SU-DHL-6 (cell line): ENCODE measurements around the gene FUOM.

Experiments used
- CTCF ChIP-seq: fragments of 200-600 bp; sonication (generic); IDR thresholded peaks from one replicate; pipeline ENCODE4 v1.5.1; 2017; ENCODE audit warnings: antibody characterized with exemption, mild to moderate bottlenecking, low read length, moderate library complexity; ENCODE audit not compliant: insufficient read depth, poor library complexity, severe bottlenecking
- EZH2phosphoT487 ChIP-seq: fragments of 200-600 bp; sonication (generic), shearing (Covaris generic); conservative IDR thresholded peaks from 2 replicates; pipeline ENCODE4 v1.6.1; 2018; ENCODE audit warnings: mild to moderate bottlenecking, antibody characterized with exemption, low read length, moderate library complexity, mixed read lengths

- TF ChIP-seq CTCF (no peak), EZH2phosphoT487 (no peak)
Observed at GRCh38 chr10:133310399-133310755, 47.4 kb downstream of the FUOM start.
